ENCODE data around the gene TAS1R3.

- no peak for TF ChIP-seq EZH2 (IDR thresholded peaks at IDR 0.05; ENCODE audit: borderline replicate concordance, insufficient read depth, low read depth, low read length, poor library complexity, severe bottlenecking)
- TF ChIP-seq, protein P1, sequence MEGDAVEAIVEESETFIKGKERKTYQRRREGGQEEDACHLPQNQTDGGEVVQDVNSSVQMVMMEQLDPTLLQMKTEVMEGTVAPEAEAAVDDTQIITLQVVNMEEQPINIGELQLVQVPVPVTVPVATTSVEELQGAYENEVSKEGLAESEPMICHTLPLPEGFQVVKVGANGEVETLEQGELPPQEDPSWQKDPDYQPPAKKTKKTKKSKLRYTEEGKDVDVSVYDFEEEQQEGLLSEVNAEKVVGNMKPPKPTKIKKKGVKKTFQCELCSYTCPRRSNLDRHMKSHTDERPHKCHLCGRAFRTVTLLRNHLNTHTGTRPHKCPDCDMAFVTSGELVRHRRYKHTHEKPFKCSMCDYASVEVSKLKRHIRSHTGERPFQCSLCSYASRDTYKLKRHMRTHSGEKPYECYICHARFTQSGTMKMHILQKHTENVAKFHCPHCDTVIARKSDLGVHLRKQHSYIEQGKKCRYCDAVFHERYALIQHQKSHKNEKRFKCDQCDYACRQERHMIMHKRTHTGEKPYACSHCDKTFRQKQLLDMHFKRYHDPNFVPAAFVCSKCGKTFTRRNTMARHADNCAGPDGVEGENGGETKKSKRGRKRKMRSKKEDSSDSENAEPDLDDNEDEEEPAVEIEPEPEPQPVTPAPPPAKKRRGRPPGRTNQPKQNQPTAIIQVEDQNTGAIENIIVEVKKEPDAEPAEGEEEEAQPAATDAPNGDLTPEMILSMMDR (IDR thresholded peaks at IDR 0.05): no peak
These were observed 28.2 kb downstream of the TAS1R3 start for GRCh38 chr1:1359308-1359663.
